Kidney tubule cell (primary cell): Measurements from ENCODE around the gene ZNF415.
"Not testable (repeated sequence)": the region's sequence is repeated elsewhere in the genome, so short reads cannot be mapped to it uniquely, and the experiment has no call there.

Experiments used
- DNase-seq: peaks from one replicate; pipeline ENCODE4 v3.0.0-alpha.2; 2018; ENCODE audit warnings: low spot score

The ZNF415 gene

GRCh38 chr19:53132141-53132991 is at the start of gene ZNF415:
ZNF415 (minus strand) TSS chr19:53132910; CDS start chr19:53122676, 10,234 bp downstream.
- peak; percentile 79 for DNase-seq

GRCh38 chr19:53182202-53182601 is 49.5 kb upstream of the ZNF415 start:
- DNase-seq, result peak; percentile 63

GRCh38 chr19:53177986-53178385 is 45.3 kb upstream of the ZNF415 start:
- DNase-seq, result no peak

GRCh38 chr19:53172889-53173288 is 40.2 kb upstream of the ZNF415 start:
- DNase-seq, result no peak

GRCh38 chr19:53165691-53166091 is 33.0 kb upstream of the ZNF415 start:
- no peak for DNase-seq

GRCh38 chr19:53161123-53161522 is 28.4 kb upstream of the ZNF415 start:
- no peak for DNase-seq

GRCh38 chr19:53160350-53160749 is 27.6 kb upstream of the ZNF415 start:
- no peak for DNase-seq

- peak; percentile 53 for DNase-seq
Observed at GRCh38 chr19:53158119-53158656, 25.5 kb upstream of the ZNF415 start.

GRCh38 chr19:53157626-53158025 is 24.9 kb upstream of the ZNF415 start:
- DNase-seq, result peak; percentile 35

GRCh38 chr19:53156850-53157249 is 24.1 kb upstream of the ZNF415 start:
- DNase-seq, result no peak

GRCh38 chr19:53147645-53148044 is 14.9 kb upstream of the ZNF415 start:
- no peak for DNase-seq

- DNase-seq, result no peak
Observed at GRCh38 chr19:53140351-53140750, 7.6 kb upstream of the ZNF415 start.

- DNase-seq, result no peak
Observed at GRCh38 chr19:53136432-53136831, 3.7 kb upstream of the ZNF415 start.

- no peak for DNase-seq
Observed at GRCh38 chr19:53131727-53132126, 983 bp downstream of the ZNF415 start.

GRCh38 chr19:53131085-53131590 is 1.6 kb downstream of the ZNF415 start:
- DNase-seq, result peak; percentile 10

GRCh38 chr19:53130506-53130905 is 2.2 kb downstream of the ZNF415 start:
- no peak for DNase-seq

GRCh38 chr19:53126733-53127526 is 5.8 kb downstream of the ZNF415 start:
- not testable (repeated sequence) for DNase-seq

GRCh38 chr19:53123400-53123799 is 9.3 kb downstream of the ZNF415 start:
- no peak for DNase-seq

GRCh38 chr19:53112286-53112685 is 20.4 kb downstream of the ZNF415 start:
- no peak for DNase-seq

- DNase-seq, result no peak
Observed at GRCh38 chr19:53109527-53109926, 23.2 kb downstream of the ZNF415 start.

GRCh38 chr19:53103234-53104203 is 29.2 kb downstream of the ZNF415 start, which contains the start of gene ZNF160:
ZNF160 (minus strand) TSS chr19:53103422; CDS start chr19:53086276, 17,146 bp downstream.
- DNase-seq, result peak; percentile 97
